HuH-7.5 (cell line): ENCODE data around the gene ISM1.

Experiments
- DNase-seq: peaks from one replicate; pipeline ENCODE4 v3.0.0; 2011; ENCODE audit warnings: low spot score

The ISM1 gene

DNA sequence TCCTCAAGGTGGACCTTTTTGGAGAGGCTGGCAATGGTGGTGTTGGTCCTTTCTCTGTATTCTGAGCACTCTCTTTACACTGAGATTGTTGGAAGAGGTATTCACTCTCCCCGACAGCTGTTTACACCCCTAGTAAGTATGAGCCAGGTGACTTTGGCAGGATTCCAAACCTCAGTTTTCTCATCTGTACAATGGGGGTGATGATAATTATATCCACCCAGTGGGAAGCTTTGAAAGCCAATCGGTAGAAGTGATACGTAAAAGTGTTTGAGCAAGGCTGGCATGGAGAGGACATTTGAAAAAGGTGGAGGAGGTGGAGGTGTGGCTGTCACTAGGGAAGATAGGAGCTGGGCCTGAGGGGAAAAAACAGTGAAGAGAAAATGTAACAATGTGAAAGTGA is 35.5 kb downstream of the ISM1 start:
- no peak for DNase-seq

DNA sequence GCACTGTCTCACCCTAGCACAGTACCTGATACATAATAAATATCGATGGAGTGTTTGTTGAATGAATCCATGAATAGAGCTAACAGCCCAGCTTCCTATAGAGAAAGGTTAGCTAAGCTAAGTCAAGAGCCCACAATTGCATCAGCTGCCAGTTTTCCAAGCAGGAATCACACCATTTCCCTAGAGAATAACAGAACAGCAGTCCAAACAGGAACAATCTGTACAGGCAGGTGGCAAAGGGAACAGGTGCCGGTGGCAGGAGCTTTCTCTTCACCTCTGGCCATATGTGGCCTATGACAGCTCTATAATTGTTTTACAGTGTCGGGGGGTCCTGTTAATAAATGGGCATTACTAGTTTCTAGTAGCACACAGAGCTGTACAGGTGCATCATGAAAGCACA is 38.8 kb downstream of the ISM1 start:
- no peak for DNase-seq

DNA sequence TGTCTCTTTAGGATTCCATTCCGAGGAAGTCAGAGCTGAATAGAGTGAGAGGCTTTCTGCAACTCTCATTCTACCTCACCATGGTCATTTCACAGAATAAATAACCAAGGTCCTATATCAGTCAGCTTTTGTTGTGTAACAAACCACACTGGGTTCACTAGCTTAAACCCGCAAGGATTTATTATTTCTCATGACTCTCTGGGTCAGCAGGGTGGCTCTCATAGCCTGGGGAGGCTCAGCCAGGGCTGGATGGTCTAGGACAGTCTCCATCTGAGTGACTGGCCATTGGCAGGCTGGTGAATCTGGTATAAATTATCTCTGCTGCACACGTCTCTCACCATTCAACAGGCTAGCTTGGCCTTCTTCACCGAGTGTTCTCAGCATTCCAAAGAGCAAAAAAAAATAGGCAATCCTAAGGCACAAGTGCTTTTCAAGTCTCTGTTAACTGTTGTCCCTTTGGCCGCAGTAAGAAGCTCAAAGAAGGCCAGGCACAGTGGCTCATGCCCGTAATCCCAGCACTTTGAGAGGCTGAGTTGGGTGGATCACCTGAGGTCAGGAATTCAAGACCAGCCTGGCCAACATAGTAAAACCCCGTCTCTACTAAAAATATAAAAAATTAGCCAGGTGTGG is 39.7 kb downstream of the ISM1 start:
- no peak for DNase-seq

DNA sequence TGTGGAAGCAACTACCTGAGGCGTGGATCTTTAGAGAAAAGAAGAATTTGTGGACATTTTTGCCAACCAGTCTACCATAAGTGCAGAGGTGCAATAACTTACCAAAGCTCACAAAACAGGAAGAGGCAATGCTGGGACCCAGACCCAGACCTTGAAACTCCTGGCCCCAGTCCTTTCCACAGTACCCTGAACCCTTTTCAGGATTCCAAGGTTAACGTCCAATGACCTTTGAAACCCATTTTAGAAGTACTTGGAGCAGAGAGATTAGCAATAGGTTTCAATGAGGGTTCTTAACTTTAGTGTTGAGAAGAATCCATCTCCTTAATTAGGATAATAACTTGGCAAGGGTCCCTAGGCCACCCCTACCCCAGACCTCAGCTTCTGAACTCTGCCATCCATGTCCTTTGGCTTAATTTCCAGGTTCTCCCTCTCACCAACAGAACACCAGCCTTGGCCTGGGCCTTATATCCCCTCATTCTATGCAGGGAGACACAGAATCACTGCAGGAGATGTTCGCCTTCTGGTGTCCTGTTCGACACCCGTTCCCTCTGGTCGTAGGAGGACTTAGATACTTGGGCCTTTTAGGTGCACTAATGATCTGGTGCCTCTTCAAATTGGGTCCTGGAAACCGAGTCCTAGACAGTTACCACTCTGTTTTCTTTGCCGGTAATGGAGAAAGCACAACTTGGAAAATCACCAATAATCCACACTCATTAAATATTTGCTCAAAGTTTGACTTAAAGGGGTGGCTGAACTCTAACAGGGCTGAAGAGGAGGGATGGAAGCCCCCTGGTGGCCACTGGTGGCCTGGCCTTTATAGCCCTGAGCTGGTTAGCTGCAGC is 40.6 kb downstream of the ISM1 start:
- peak; percentile 74 for DNase-seq

DNA sequence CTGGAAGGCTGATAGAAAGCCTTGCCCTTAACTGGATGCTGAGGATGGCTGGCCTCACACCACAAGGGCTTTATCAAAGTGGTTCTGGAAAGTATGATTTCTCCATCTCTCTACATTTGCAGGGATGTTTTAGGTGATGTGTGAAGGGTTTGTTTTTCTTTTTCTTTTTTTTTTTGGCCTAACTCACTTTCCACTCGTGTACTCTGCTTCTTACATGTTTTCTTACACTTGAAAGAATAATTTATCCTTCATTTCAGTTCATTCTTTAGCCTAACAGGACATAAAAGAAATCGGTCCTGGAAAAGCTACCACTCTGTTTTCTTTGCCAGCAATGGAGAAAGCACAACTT is 41.2 kb downstream of the ISM1 start:
- no peak for DNase-seq

DNA sequence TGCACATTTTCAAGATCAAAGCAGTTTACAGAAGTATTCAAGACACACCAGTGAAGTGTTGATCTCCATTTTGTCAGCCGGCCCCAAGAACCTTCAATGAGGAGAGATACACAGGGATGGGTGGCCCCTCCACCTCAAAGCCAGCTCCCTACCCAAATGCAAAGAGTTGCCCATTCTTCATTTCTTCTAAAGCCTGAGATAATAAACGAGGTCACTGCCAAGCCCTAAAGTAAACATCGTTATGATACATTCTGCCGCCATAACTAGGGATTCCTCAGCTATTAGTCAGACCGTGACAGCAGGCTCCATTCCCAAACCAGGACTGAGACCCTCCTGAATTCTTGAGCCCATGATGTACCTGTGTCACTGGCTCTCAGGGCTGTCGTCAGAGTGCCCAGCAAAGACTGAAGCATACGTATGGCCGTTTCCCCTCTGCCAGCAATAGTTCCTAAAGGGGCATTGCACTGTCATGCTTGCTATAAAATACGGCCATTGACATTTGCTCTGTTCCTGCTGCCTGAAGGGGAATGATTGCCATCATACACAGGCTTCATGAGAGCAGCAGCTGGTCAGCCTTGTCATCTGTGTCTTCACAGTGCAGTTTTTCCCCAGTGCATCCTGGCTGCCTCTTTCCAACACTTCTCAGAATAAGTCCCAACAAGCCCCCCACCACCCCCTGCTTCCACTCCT is 41.7 kb downstream of the ISM1 start:
- DNase-seq: peak; percentile 29

- no peak for DNase-seq
Observed at GRCh38 chr20:13263451-13263850, 42.4 kb downstream of the ISM1 start.

- DNase-seq: no peak
Observed at GRCh38 chr20:13264907-13265306, 43.8 kb downstream of the ISM1 start.

- DNase-seq: no peak
Observed at GRCh38 chr20:13265941-13266340, 44.9 kb downstream of the ISM1 start.

GRCh38 chr20:13267231-13267630 is 46.2 kb downstream of the ISM1 start:
- no peak for DNase-seq

DNA sequence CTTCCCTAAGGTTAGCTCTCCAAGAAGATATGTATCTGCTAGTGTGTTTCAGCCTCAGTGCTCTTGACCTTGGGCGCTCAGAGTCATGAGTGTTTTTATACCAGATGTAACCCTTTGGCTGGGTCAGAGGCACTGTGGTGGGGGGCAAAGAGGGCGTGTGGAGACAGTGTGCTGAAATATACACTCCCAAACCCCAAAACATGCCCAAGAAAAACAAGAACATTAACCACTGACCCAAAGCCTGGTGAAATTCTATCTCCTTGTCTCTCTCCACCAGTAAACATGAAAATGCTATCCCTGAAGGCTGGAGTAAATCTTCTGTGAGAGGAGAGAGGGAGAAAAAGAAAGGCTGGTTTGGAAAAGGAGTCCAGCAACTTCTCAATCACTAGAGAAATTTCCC is 47.9 kb downstream of the ISM1 start:
- DNase-seq: no peak

GRCh38 chr20:13270211-13270610 is 49.1 kb downstream of the ISM1 start:
- no peak for DNase-seq

- DNase-seq: no peak
Observed at GRCh38 chr20:13271098-13271497, 50.0 kb downstream of the ISM1 start.

DNA sequence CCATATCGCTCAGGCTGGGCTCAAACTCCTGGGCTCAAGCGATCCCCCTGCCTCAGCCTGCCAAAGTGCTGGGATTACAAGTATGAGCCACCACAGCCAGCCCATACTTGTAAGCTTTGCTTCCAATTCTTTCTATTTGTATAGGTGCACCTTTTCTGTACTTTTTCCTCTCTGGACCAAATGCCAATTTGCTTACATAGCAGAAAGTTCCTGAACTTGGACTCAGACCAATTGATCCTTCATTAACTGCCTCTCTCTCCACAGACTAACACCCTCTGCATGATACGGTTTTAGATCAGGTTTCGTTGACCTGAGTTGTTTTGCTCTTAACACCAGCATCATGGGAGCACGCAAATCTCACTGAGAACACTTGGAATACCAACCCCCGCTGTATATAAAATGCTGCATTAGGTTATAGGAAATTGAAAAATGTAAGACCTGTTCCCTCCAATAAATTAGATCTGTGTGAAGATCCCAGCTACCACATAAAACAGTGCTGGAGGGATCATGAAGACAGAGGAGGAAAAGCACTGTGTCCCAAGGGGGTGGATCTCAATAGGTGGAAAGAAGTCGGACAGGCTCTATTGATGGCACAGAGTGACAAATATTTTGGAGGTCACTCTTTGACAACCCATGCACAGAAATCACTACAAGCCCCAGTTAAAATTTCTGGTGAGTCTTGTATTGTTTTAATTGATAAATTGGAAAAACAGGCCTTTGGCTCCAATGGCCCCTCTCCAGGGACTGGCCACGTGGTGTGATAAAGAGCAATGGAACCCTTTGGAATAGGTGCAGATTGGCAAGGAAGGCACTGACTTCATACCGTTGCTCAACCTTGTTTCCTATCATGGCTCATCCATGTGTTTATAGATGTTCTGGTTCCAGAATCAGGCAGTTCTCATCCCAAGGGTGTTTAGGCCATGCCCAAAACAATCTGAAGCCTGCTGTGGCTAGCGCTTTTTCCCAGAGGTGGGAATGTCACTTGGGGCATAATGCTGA is 51.2 kb downstream of the ISM1 start:
- no peak for DNase-seq

DNA sequence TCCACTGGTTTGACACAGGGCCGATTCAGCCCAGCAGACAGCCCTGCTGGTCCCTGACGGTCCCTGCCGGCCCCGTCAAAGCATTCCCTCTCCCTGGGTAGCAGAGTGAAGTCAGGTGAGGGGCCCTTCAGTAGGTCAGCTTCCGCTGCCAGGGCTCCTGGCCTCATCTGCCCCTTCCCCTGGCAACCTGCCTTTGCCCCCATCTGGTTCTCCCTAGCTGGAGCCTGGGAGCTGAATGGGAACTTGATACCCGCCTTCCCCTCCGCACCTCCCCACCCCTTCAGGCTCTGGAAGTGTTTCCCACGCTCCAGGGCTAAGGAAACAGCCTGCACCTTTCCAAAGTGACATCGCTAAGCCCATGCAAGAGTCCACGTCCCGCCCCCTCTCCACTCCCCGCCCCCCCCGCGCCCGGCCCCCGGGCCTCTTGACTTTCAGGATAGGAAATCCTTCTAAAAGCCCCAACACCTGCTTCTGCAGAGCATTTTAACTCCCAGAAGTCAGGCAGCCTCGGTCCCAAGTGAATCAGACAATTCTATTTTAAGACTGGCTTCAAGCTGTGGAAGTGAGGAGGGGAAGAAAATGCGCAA is 53.3 kb downstream of the ISM1 start:
- DNase-seq: no peak

- no peak for DNase-seq
Observed at GRCh38 chr20:13276945-13277541, 56.0 kb downstream of the ISM1 start.

DNA sequence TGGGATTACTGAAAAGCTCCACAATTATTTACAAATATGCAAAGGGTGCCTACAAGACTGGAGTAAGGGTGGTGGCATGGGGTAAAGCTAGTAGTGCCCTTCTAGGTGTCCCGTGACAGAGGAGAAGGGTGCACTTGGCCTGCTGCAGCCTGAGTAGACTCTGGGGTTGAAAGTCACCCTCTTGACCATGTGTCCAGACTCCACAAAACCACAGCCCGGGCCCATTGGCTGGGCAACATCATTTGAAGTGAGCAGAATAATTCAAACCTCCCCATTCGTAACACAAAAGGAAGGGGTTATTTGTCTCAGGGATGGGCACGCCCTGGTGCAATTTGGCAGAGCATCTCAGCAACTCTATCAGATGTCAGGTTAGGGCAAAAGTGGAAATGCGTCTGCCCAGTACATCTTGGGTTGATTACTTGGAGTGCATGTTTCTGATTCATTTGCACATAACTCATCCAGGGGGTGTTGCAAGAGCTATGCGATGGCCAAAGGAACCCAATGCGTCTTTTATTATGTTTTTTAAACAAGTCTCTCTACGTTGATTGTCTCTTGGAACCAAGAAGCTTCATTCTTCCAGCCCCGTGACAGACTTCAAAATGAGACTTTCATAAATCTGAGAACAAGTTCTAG is 56.7 kb downstream of the ISM1 start:
- DNase-seq: no peak

GRCh38 chr20:13278812-13279570 is 57.9 kb downstream of the ISM1 start:
- DNase-seq: no peak

DNA sequence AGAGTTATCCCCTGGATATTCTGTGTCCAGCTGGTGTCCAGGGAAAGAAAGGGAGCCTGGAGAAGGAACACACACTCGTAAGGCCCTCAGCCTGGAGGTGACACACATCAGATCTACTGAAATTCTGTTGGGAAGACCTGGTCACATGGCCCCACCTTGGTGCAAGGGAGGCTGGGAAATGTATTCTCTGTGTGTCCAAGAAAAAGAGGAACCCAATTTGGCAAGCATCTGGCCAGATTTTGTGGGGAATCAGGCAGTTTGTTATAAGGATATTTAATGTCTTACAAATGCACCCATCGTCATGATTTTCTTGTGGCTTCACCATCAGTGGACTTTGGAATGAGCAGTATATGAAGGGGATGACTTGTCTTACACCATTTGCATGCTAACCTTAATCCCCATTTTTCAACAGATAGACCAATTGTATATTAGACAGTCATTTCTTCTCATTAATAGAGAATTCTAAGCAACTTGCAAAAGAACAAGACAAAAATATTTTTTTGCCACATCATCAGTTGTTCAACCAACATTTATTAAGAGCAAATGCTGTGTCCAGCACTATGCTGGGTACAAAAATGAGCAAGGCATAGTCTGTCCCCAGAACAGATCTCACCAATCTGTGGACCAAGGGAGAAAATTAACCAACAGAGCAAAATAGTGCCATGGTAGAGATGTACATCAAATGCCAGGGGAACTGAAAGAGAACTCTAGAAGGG is 59.7 kb downstream of the ISM1 start:
- DNase-seq: no peak
